Omental fat pad (tissue), 4 donors: ENCODE data around the gene SLC66A3. TPM values are rescaled to one million over a fixed set of nuclear protein-coding genes. Genes with fewer than 3 reads are reported as not detected.

Experiments used
- ATAC-seq: fragments of 150-250 bp; one replicate; pipeline ENCODE4 v1.9.1; 2016; ENCODE audit warnings: mild to moderate bottlenecking, moderate library complexity; ENCODE audit not compliant: low FRiP score
- DNase-seq: peaks from one replicate; pipeline ENCODE4 v3.0.0-alpha.2; 2019; ENCODE audit warnings: low spot score
- CTCF ChIP-seq, 3 donors: fragments of 450-650 bp; IDR thresholded peaks; one replicate each; pipeline ENCODE4 v1.5.1; 2016 to 2017; ENCODE audit warnings: antibody characterized with exemption in 3 of 3, mild to moderate bottlenecking in 3 of 3, moderate library complexity in 2 of 3
- total RNA-seq, 4 donors: library from RNA; depleted of rRNA; stranded (reverse); fragments of >200 nt; gene quantifications; one replicate each; pipeline ENCODE4 v1.1.0, GENCODE V29; 2016

The SLC66A3 gene
- 10 to 100 TPM; 32.5 to 68.7 (median 59.0) TPM for total RNA-seq

GRCh38 chr2:11155381-11156035 is at the start of gene SLC66A3:
TSS of gene SLC66A3 (plus strand) at chr2:11155467. CDS start at chr2:11155547, 80 bp downstream.
- peak; percentile 90 for ATAC-seq
- TF ChIP-seq CTCF (IDR thresholded peaks at IDR 0.05) = no peak
- DNase-seq = peak; percentile 43

GRCh38 chr2:11109002-11109401 is 46.3 kb upstream of the SLC66A3 start:
- TF ChIP-seq CTCF (IDR thresholded peaks at IDR 0.05) = no peak
- DNase-seq (no peak), ATAC-seq (no peak)

- no peak for DNase-seq
- TF ChIP-seq CTCF (IDR thresholded peaks at IDR 0.05) = no peak
- no peak for ATAC-seq
Observed at GRCh38 chr2:11112870-11113428, 42.3 kb upstream of the SLC66A3 start.

GRCh38 chr2:11117776-11118175 is 37.5 kb upstream of the SLC66A3 start:
- no peak for TF ChIP-seq CTCF (IDR thresholded peaks at IDR 0.05)
- ATAC-seq (no peak), DNase-seq (no peak)

GRCh38 chr2:11118761-11119160 is 36.5 kb upstream of the SLC66A3 start:
- ATAC-seq = no peak

GRCh38 chr2:11121099-11121822 is 34.0 kb upstream of the SLC66A3 start:
- ATAC-seq (no peak), DNase-seq (no peak)
- no peak for TF ChIP-seq CTCF (IDR thresholded peaks at IDR 0.05)

More at GRCh38 chr2:11118761-11119160, 36.5 kb upstream of the SLC66A3 start:
- no peak for TF ChIP-seq CTCF (IDR thresholded peaks at IDR 0.05)
- DNase-seq = no peak
